HEK293 (cell line): ENCODE measurements around the gene NKAIN4.

Source experiments
- CTCF ChIP-seq: fragments of 450-650 bp; formaldehyde crosslinking; IDR thresholded peaks from 2 replicates; pipeline ENCODE4 v1.5.1; 2016; ENCODE audit warnings: missing biosample characterization, missing genetic modification characterization
- PRDM4 ChIP-seq: fragments of 450-650 bp; formaldehyde crosslinking; IDR thresholded peaks from 2 replicates; pipeline ENCODE4 v1.5.1; 2017; ENCODE audit warnings: missing biosample characterization, missing genetic modification characterization
- ZNF768 ChIP-seq: fragments of 450-650 bp; formaldehyde crosslinking; IDR thresholded peaks from 2 replicates; pipeline ENCODE4 v1.5.1; 2018; ENCODE audit warnings: missing biosample characterization, mild to moderate bottlenecking, missing genetic modification characterization

- TF ChIP-seq CTCF (tag by site-specific recombination) = no peak
- no peak for TF ChIP-seq ZNF768 (tag by site-specific recombination)
- TF ChIP-seq PRDM4 = no peak
Observed at GRCh38 chr20:63196768-63197470, 57.3 kb downstream of the NKAIN4 start.
